Measurements from ENCODE around the gene GPN2. TPM values are rescaled to one million over a fixed set of nuclear protein-coding genes. Genes with fewer than 3 reads are reported as not detected.

The GPN2 gene
- total and polyA plus RNA-seq, 9 of the 15 experiments (the other 6 are each of a cell fraction or from before 2014, with no cell fraction given): 9.9 to 58.8 (median 20.4) TPM

GRCh38 chr1:26864610-26865480, 25.2 kb downstream of the GPN2 start (continued):
- TF ChIP-seq ZNF407 (IDR thresholded peaks at IDR 0.05; ENCODE audit: low read depth) (no peak), EGR1 (conservative IDR thresholded peaks at IDR 0.05) (peak; percentile 85), PML (IDR thresholded peaks at IDR 0.05; ENCODE audit: low read length) (peak; percentile 56; the same call in 1 of the 2 replicates), RAD21 (CRISPR knock-in tag; conservative IDR thresholded peaks at IDR 0.05 in 1 of 2, IDR thresholded peaks at IDR 0.05 in 1 of 2) (no peak), CEBPZ (IDR thresholded peaks at IDR 0.05; ENCODE audit: borderline replicate concordance, low read depth, low read length) (peak; percentile 88), TCF3 (CRISPR knock-in tag; IDR thresholded peaks at IDR 0.05) (0 out of 2 replicates have a peak, but pooled peaks have one; percentile 7), CHD1 (IDR thresholded peaks at IDR 0.05; ENCODE audit: low read length) (no peak), TSHZ1 (CRISPR knock-in tag; IDR thresholded peaks at IDR 0.05) (no peak), CCNT2 (IDR thresholded peaks at IDR 0.05; ENCODE audit: borderline replicate concordance, extremely low read depth, insufficient read length, low read depth, low read length) (peak; percentile 96)

Data from K562 (cell line).